Epithelial cell of proximal tubule (primary cell): Measurements from ENCODE around the gene ANKRD13C. TPM values are rescaled to one million over a fixed set of nuclear protein-coding genes. Genes with fewer than 3 reads are reported as not detected.

Experiments
- DNase-seq: peaks from one replicate; pipeline ENCODE4 v3.0.0-alpha.2; 2011; ENCODE audit warnings: low read depth
- H3K4me3 ChIP-seq: 2 replicates; pipeline ENCODE4 v1.5.1; 2011; ENCODE audit warnings: low read depth, mild to moderate bottlenecking, low read length
- CTCF ChIP-seq: conservative IDR thresholded peaks from 2 replicates; pipeline ENCODE4 v1.5.1; 2012; ENCODE audit warnings: low read depth, mild to moderate bottlenecking, low read length
- total RNA-seq: library from RNA; depleted of rRNA; stranded (reverse); fragments of >200 nt; gene quantifications from 2 replicates; pipeline ENCODE4 v1.2.3, GENCODE V29; 2015

Gene ANKRD13C
- total RNA-seq, 1 donor from 2014 or later, result 12.7 TPM

- no peak for DNase-seq
- no peak for TF ChIP-seq CTCF
- no peak overlapping the region for H3K4me3 ChIP-seq
Observed at GRCh38 chr1:70293186-70293843, 61.2 kb downstream of the ANKRD13C start.

GRCh38 chr1:70290218-70290617, 64.3 kb downstream of the ANKRD13C start:
- no peak overlapping the region for H3K4me3 ChIP-seq
- TF ChIP-seq CTCF, result no peak
- no peak for DNase-seq

- H3K4me3 ChIP-seq, result no peak overlapping the region
- no peak for TF ChIP-seq CTCF
- no peak for DNase-seq
Observed at GRCh38 chr1:70288166-70288565, 66.4 kb downstream of the ANKRD13C start.

GRCh38 chr1:70286453-70286852, 68.1 kb downstream of the ANKRD13C start:
- H3K4me3 ChIP-seq, result no peak overlapping the region
- DNase-seq, result no peak
- TF ChIP-seq CTCF, result no peak

GRCh38 chr1:70284366-70284765, 70.2 kb downstream of the ANKRD13C start:
- TF ChIP-seq CTCF, result no peak
- DNase-seq, result no peak
- no peak overlapping the region for H3K4me3 ChIP-seq

- no peak for DNase-seq
- TF ChIP-seq CTCF, result no peak
- H3K4me3 ChIP-seq, result no peak overlapping the region
Observed at GRCh38 chr1:70278710-70279109, 75.8 kb downstream of the ANKRD13C start.

GRCh38 chr1:70277875-70278274, 76.6 kb downstream of the ANKRD13C start:
- no peak for DNase-seq
- TF ChIP-seq CTCF, result no peak
- no peak overlapping the region for H3K4me3 ChIP-seq
